Stimulated activated CD8-positive, alpha-beta memory T cell treated with anti-CD3 and anti-CD28 coated beads, Interleukin-7, amount 100 ng/mL, for 4 hours (primary cell): ENCODE measurements around the gene KPNA6.
"Not testable (repeated sequence)": the region's sequence is repeated elsewhere in the genome, so short reads cannot be mapped to it uniquely, and the experiment has no call there.

Source experiments
- DNase-seq, 2 donors: peaks; one replicate each; pipeline ENCODE4 v3.0.0-alpha.2; 2020; ENCODE audit warnings: low read depth in 2 of 2

The KPNA6 gene

GRCh38 chr1:32107742-32108661 is at the start of gene KPNA6:
Gene KPNA6 (plus strand): TSS chr1:32108056. CDS start chr1:32108131, 75 bp downstream.
- peak; percentile 80 to 83 for DNase-seq

GRCh38 chr1:32060914-32061313 is 46.9 kb upstream of the KPNA6 start:
- DNase-seq: no peak

DNA sequence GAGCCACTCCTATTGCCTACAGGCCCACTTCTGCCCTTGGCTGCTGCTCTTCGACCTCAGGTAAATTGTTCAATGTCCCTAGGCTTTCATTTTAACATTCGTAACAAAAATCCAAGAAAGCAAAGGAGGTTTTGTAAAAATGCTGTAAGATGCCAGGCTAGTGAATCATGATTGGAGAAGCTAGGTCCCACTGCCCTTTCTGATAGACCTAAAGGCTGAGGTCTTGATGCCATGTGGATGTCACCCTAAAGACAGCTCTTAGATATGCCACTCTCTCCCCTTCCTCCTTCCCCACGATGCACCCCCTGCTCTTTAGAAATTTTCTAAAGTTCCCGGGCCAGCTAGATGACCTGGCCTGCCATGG is 45.0 kb upstream of the KPNA6 start:
- no peak for DNase-seq

- DNase-seq: no peak
These were observed 44.6 kb upstream of the KPNA6 start for GRCh38 chr1:32063261-32063681.

DNA sequence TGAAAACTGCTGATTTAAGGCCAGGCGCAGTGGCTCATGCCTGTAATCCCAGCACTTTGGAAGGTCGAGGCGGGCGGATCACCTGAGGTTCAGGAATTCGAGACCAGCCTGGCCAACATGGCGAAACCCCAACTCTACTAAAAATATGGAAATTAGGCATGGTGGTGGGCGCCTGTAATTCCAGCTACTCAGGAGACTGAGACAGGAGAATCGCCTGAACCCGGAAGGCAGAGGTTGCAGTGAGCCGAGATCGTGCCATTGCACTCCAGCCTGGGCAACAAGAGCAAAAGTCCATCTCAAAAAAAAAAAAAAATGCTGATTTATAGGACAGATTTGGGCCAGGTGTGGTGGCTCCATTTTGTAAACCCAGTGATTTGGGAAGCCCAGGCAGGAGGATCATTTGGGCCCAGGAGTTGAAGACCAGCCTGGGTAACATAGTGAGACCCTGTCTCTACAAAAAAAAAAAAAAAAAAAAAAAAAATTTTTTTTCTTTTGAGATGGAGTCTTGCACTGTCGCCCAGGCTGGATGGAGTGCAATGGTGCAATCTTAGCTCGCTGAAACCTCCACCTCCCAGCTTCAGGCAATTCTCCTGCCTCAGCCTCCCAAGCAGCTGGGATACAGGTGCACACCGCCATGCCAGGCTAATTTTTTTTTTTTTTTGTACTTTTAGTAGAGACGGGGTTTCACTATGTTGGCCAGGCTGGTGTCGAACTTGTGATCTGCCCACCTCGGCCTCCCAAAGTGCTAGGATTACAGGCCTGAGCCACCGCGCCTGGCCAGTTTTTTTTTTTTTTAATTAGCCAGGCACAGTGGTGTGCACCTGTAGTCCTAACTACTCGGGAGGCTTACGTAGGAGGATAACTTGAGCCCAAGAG is 42.0 kb upstream of the KPNA6 start:
- not testable (repeated sequence) for DNase-seq

- DNase-seq: no peak
These were observed 41.4 kb upstream of the KPNA6 start for GRCh38 chr1:32066489-32066873.

GRCh38 chr1:32068957-32069588 is 38.8 kb upstream of the KPNA6 start:
- DNase-seq: no peak

- no peak for DNase-seq
These were observed 35.9 kb upstream of the KPNA6 start for GRCh38 chr1:32071758-32072621.

- peak; percentile 82 to 94 for DNase-seq
These were observed 35.1 kb upstream of the KPNA6 start, which contains the start of gene TMEM39B for GRCh38 chr1:32072622-32073298. Gene TMEM39B (plus strand): TSS chr1:32072939. CDS start chr1:32073048, 109 bp downstream.

DNA sequence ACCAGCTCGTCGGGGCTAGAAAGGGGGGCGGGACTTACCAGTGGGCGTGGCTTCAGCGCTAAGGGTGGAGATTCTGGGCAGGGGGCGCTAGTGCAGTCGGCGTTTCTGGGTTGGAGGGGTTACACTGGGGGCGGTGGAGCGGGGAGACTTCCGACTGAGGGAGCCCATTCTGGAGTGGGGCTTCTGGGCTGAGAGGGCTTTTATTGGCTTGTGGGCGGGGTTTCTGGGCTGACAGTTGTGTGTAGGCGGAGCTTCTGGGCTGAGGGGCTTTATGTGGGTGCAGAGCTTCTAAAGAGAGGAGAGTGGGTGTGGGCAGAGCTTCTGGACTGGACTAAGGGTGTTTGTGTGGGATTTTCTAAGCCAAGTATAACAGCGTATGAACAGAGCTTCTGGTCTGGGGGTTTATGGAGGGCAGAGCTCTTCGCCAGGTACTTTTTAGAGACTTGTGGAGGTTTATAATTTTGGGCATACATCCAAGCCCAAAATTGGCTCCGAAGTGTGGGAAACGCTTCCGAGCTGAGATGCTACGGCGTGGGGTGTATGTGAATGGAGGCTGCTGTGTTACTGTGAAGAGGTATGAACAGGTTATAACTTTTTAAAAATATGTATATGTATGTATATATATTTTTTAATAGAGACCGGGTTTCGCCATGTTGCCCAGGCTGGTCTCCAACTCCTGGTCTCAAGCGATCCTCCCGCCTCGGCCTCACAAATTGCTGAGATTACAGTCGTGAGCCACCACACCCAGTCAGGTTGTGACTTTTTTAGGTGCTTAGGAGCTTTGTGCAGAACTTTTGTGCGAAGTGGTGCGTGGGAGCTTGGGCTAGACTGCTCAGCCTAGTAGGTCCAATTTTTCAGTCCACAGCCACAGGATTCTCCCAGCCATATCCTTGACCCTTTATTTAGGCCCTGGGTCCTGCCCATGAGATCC is 34.3 kb upstream of the KPNA6 start:
- DNase-seq: no peak

- no peak for DNase-seq
These were observed 33.0 kb upstream of the KPNA6 start for GRCh38 chr1:32074841-32075240.

DNA sequence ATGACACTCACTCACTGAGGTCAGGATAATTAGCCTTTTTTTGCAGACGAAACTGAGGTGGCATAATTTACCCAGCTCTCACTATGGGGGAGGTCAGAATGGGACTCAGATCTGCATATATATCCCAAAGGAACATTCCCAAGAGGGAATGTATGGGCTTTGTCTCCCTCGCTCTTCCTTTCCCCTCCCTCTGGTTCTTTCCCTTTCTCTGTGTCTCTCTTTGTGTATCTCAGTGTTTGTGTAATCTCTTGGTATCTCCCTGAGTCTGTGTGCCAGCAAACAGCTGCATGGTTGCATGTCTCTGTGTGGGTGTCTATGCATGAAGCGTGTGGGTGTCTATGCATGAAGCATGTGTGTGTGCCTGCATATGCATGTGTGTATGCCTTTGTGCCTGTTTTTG is 30.4 kb upstream of the KPNA6 start:
- no peak for DNase-seq

- DNase-seq: no peak
These were observed 25.8 kb upstream of the KPNA6 start for GRCh38 chr1:32082022-32082421.

DNA sequence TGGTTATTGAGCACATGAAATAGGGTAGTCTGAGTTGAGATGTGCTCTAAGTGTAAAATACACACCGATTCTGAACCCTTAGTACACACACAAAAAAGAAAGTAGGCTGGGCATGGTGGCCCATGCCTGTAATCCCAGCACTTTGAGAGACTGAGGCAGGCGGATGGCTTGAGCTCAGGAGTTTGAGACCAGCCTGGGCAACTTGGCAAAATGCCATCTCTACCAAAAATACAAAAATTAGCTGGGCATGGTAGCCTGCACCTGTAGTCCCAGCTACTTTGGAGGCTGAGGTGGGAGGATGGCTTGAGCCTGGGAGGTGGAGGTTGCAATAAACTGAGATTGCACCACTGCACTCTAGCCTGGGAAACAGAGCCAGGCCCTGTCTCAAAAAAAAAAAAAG is 21.5 kb upstream of the KPNA6 start:
- DNase-seq: not testable (repeated sequence)

DNA sequence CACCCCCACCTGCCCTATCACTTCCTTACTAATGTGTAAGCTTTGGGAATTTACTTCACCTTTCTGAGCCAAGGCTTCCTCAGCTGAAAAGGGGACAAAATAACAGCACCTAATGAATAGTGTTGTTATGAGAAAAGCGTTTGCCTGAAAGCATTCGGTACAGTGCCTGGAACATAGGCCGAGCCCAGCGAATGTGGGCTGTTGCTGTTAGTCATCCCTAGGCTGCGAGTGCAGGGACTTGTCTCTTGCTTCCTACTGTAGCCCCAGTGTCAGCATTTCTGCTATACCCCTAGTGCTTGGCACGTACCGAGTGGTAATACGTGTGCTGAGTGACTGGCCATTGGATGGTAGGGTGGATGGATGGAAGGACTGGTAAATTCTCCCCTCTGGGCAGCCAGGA is 16.7 kb upstream of the KPNA6 start:
- DNase-seq: no peak

- DNase-seq: no peak
These were observed 16.3 kb upstream of the KPNA6 start for GRCh38 chr1:32091591-32091990.

DNA sequence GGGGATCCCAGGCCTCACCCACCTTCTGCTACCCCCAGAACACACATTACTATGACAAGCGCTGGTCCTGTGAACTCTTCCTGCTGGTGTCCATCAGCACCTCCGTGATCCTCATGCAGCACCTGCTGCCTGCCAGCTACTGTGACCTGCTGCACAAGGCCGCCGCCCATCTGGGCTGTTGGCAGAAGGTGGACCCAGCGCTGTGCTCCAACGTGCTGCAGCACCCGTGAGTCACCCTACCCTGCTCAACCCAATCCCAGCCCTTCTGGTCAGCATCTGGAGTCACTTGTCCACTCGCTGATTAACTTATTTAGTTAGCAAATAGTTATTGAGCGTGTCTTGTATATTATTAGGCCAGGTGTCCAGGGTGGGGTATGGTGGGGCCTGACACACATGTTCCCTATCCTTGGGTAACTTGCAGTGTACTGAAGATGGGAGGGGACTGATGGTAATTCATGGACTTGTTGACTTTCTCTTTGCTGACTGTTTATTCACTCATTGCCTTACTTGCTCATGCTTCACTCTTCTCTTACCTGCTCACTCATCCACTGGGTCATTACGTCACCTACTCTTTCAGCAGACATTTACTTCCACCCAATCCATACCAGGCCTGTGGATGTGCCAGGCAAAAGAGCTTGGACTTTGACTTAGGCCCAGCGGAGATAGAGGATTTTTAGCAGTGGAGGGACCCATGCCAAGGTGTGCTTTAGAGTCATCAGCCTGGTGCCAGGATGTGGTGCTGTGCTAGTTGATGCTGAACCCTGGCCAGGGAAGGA is 12.9 kb upstream of the KPNA6 start:
- DNase-seq: no peak

- no peak for DNase-seq
These were observed 8.4 kb upstream of the KPNA6 start for GRCh38 chr1:32099426-32099825.

DNA sequence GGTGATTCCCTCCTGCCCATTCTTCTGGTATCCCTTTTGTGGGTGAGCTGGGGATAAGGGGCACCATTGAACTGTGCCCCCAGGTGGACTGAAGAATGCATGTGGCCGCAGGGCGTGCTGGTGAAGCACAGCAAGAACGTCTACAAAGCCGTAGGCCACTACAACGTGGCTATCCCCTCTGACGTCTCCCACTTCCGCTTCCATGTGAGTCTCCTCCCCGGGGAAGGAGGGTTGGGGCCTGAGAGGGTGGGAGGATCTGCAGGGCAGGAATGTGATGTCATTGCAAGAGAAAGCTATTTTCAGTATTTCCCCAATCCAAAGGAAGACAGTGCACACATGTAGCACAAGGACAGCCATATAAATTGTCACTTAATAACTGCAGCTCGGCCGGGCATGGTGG is 7.5 kb upstream of the KPNA6 start:
- DNase-seq: no peak
